ENCODE measurements around the gene CDH5. TPM values are rescaled to one million over a fixed set of nuclear protein-coding genes. Genes with fewer than 3 reads are reported as not detected.

The CDH5 gene
- polyA plus RNA-seq, 1 of the 3 experiments (the other 2 are of a cell fraction) = not detected

DNA sequence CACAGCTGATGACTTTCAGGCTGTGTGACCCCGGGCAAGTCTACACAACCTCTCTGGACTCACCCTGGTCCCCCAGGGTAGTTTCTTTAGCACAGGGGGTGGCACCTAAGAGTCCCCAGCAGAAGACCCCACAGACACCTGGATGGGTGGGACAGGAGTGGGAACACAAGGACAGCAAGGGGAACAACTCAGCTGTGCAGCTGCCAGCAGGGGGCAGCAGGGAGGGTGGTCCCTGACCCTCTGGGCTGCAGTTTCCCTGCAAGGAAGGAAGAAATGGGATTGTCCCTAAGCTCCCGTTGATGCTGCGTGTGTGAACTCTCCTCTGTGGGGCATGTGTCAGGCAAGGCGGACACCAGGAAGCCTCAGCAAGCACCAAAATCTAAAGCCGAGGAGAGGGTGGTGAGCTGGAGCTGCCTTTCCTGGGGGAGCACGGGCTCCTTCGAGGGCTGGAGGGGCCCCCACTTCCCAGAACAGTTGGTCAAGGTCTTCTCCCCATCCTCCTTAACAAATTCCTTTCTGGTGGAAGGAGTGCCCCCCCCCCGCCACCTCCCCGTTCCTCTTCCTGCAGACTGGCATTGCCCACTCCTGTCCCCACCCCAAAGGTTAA lies 24.1 kb upstream of the CDH5 start:
- POLR2A ChIA-PET = no interaction called here
- H3K36me3 ChIP-seq (replicated peaks in 1 of 2; ENCODE audit: control insufficient read depth in 1 of 2, insufficient read depth in 2 of 2, low read length in 1 of 2) = no peaks in the 10 kb centered on the region

More for the DNA sequence above, 24.1 kb upstream of the CDH5 start:
- Histone ChIP-seq H3K4me1 (ENCODE audit: control insufficient read depth in 1 of 2, insufficient read depth in 2 of 2, low read depth in 1 of 2, low read length in 1 of 2) (no peaks in the 10 kb centered on the region), H3K27me3 (ENCODE audit: insufficient read depth) (peaks cover 12% of the 10 kb centered on the region), H3K4me2 (no peak overlapping the region), H3K79me2 (ENCODE audit: insufficient read depth) (no peaks in the 10 kb centered on the region), H3K9me3 (no peaks in the 10 kb centered on the region), H4K20me1 (ENCODE audit: insufficient read depth) (no peaks in the 10 kb centered on the region), H3K9ac (no peak overlapping the region), H3K4me3 (ENCODE audit: low read depth in 2 of 2, low read length in 1 of 2) (no peak overlapping the region; a peak in 1 of 4 replicates), H3F3A (replicated peaks; ENCODE audit: insufficient read depth) (no peaks in the 10 kb centered on the region), H3K27ac (ENCODE audit: low read depth in 2 of 2, low read length in 1 of 2) (no peak overlapping the region), H2AFZ (ENCODE audit: low read depth) (no peak overlapping the region), H3K9me2 (no peaks in the 10 kb centered on the region)
- DNase-seq = peak; percentile 72
- 61% methylated on average over 8 of the region's 9 CpGs for WGBS (ENCODE audit: low lambda C conversion rate)
- CTCF ChIA-PET = interaction anchor here (0.6 to 7.4 kb wide), 26 partner anchors 13 to 814 kb away, joined by 3 to 143 read pairs (median 3); no protein-coding TSS in a partner anchor
- peak; percentile 72 for TF ChIP-seq CTCF (IDR thresholded peaks at IDR 0.05)
- TF ChIP-seq RCOR1 (IDR thresholded peaks at IDR 0.05; ENCODE audit: low read length) = no peak
- TF ChIP-seq RFX5 (IDR thresholded peaks at IDR 0.05; ENCODE audit: low read length) = no peak
- no peak for TF ChIP-seq TEAD4 (IDR thresholded peaks at IDR 0.05; ENCODE audit: borderline replicate concordance, insufficient read depth)
- no peak for TF ChIP-seq TAF1 (IDR thresholded peaks at IDR 0.05; ENCODE audit: borderline replicate concordance, low read depth, low read length)
- 0 out of 2 replicates have a peak, but pooled peaks have one; percentile 9 for TF ChIP-seq SMC3 (IDR thresholded peaks at IDR 0.05; ENCODE audit: low read depth, low read length)
- 0 out of 2 replicates have a peak, but pooled peaks have one; percentile 14 for TF ChIP-seq RAD21 (IDR thresholded peaks at IDR 0.05; ENCODE audit: low read length)
- TF ChIP-seq ZBTB33 (IDR thresholded peaks at IDR 0.05; ENCODE audit: borderline replicate concordance, low read depth) = no peak
- no peak for TF ChIP-seq YY1 (IDR thresholded peaks at IDR 0.05; ENCODE audit: low read depth)
